GM19468 (cell line): ENCODE results near the gene ATXN1.

ENCODE experiments used
- ATAC-seq: cut with Tn5 transposase; IDR thresholded peaks from one replicate; pipeline ENCODE4 v1.9.1; 2021; ENCODE audit warnings: mild to moderate bottlenecking, moderate library complexity, moderate number of reproducible peaks; ENCODE audit not compliant: unreplicated experiment; ENCODE audit errors: extremely low read depth

Gene ATXN1

GRCh38 chr6:16764188-16764950 lies 3.1 kb upstream of the ATXN1 start:
- ATAC-seq, result no peak

- peak; percentile 28 for ATAC-seq
These were observed 1.6 kb upstream of the ATXN1 start for GRCh38 chr6:16762550-16763477.

GRCh38 chr6:16762268-16762549 lies 949 bp upstream of the ATXN1 start:
- ATAC-seq, result no peak

- ATAC-seq, result no peak
These were observed 409 bp upstream of the ATXN1 start for GRCh38 chr6:16761471-16762267.

- ATAC-seq, result no peak
These were observed 1.4 kb downstream of the ATXN1 start for GRCh38 chr6:16759646-16760515.

GRCh38 chr6:16759181-16759645 lies 2.0 kb downstream of the ATXN1 start:
- no peak for ATAC-seq

- ATAC-seq, result no peak
These were observed 2.9 kb downstream of the ATXN1 start for GRCh38 chr6:16758163-16758975.

GRCh38 chr6:16757332-16757731 lies 3.9 kb downstream of the ATXN1 start:
- no peak for ATAC-seq

- no peak for ATAC-seq
These were observed 4.5 kb downstream of the ATXN1 start for GRCh38 chr6:16756660-16757255.

GRCh38 chr6:16755544-16755943 lies 5.7 kb downstream of the ATXN1 start:
- ATAC-seq, result no peak

GRCh38 chr6:16754876-16755275 lies 6.4 kb downstream of the ATXN1 start:
- no peak for ATAC-seq

- no peak for ATAC-seq
These were observed 7.0 kb downstream of the ATXN1 start for GRCh38 chr6:16754274-16754673.

GRCh38 chr6:16753341-16753740 lies 7.9 kb downstream of the ATXN1 start:
- ATAC-seq, result no peak

- no peak for ATAC-seq
These were observed 8.9 kb downstream of the ATXN1 start for GRCh38 chr6:16752206-16752866.

GRCh38 chr6:16751251-16751946 lies 9.9 kb downstream of the ATXN1 start:
- no peak for ATAC-seq

GRCh38 chr6:16750566-16750965 lies 10.7 kb downstream of the ATXN1 start:
- no peak for ATAC-seq
